Measurements from ENCODE around the gene UNC93A.
"Not testable (repeated sequence)": the region's sequence is repeated elsewhere in the genome, so short reads cannot be mapped to it uniquely, and the experiment has no call there.

The UNC93A gene

GRCh38 chr6:167290786-167291622 lies at the start of gene UNC93A:
Gene UNC93A, plus strand, starts transcription at chr6:167291315. Its CDS starts 175 bp downstream, at chr6:167291490.
- no peak for DNase-seq (ENCODE audit: low read depth, low spot score)

- DNase-seq (ENCODE audit: low read depth, low spot score), result not testable (repeated sequence)
These were observed 49.6 kb upstream of the UNC93A start for GRCh38 chr6:167241321-167242134.

DNA sequence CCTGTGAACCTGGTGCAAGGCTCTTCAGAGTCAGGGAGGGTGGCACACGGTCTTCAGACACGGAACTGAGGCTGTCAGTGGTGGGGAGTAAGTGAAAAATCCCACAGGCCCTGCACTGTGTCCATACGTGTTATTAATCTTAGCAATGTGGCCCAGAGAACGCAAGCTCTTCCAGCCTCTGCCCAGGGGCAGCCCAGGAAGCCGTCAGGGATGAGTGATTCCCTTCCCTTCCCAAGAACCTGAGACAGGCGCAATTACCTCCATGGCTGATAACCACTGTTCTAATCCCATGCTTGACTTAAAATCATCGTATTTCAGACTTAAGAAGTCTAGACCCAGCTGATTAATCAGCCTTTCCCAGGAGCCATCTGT lies 49.0 kb upstream of the UNC93A start:
- DNase-seq (ENCODE audit: low read depth, low spot score), result not testable (repeated sequence)

- not testable (repeated sequence) for DNase-seq (ENCODE audit: low read depth, low spot score)
These were observed 48.5 kb upstream of the UNC93A start for GRCh38 chr6:167242511-167243051.

DNA sequence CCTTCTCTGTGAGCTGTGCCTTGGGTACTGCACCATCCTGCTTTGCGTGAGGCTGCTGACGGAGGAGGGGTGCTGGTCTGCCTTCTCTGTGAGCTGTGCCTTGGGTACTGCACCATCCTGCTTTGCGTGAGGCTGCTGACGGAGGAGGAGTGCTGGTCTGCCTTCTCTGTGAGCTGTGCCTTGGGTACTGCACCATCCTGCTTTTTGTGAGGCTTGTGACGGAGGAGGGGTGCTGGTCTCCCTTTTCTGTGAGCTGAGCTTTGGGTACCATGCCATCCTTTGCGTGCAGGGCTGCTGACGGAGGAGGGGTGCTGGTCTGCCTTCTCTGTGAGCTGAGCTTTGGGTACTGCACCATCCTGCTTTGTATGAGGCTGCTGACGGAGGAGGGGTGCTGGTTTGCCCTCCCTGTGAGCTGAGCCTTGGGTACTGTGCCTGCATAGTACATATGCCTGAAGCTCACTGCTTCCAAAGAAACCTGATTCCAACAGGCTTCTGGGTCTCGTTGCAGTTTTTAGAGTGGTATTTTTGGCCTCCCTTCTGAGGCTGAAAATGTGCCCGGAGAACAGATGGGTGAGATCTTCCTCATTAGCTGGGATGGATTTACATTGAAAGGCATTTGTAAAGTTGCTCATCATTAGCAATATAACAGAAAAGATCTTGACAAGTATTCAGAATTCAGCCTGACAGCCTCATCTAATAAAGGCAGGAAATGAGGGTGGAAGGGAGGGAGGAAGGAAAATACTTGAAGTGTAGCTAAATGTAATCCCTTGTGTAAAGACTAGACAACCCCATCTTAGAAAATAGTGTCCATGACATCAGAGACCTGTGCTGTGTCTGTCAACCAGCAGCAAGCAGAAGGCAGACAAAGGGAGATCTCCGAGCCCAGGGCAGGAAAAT lies 46.8 kb upstream of the UNC93A start:
- no peak for DNase-seq (ENCODE audit: low read depth, low spot score)

DNA sequence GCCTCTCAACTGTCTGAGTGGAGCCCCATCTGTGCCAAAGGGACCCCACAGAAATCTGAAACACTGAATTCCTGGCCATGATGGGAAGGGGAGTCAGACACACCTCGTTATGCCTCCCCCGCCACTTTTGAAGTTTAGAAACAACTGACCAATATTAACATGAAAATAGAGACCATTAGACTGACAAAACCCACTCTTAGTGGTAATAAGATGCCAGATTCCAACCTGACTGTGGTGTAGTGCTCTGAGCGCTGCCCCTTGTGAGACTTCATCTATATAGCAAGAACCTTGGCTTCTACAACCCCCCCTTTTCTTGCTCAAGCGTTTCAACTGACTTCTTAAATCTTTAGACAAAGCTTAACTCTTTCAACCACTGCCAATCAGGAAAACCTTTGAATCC lies 46.1 kb upstream of the UNC93A start:
- no peak for DNase-seq (ENCODE audit: low read depth, low spot score)

- no peak for DNase-seq (ENCODE audit: low read depth, low spot score)
These were observed 45.5 kb upstream of the UNC93A start for GRCh38 chr6:167245591-167245990.

- no peak for DNase-seq (ENCODE audit: low read depth, low spot score)
These were observed 43.1 kb upstream of the UNC93A start for GRCh38 chr6:167247814-167248595.

DNA sequence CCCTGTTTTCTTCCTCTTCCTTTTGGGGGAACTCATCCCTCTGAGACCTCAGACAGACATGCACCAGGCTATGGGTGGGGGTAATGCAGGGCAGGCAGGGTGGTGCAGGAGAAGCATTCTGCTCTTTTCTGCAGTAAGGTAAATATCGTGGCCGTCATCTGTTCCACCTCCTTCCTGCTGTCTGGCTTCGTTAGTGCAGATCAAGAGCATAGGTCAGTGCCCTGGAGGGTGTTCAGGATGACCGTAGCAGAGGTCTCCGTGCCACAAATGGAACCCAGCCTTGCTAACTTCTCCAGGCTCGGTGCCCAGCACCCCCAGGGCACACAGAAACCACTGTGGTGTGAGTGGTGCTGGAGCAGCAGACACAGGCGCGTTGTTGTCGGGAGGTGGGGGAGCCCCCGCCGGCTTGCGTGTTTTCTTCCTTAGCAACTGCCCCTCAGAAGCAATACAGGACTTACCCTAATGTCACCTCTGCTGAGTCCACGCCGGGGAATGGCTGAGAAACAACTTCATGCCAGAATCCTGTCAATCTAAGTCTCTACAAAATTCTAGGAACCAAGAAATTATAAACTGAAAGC lies 42.1 kb upstream of the UNC93A start:
- DNase-seq (ENCODE audit: low read depth, low spot score), result not testable (repeated sequence)

GRCh38 chr6:167252271-167252670 lies 38.8 kb upstream of the UNC93A start:
- DNase-seq (ENCODE audit: low read depth, low spot score), result no peak

DNA sequence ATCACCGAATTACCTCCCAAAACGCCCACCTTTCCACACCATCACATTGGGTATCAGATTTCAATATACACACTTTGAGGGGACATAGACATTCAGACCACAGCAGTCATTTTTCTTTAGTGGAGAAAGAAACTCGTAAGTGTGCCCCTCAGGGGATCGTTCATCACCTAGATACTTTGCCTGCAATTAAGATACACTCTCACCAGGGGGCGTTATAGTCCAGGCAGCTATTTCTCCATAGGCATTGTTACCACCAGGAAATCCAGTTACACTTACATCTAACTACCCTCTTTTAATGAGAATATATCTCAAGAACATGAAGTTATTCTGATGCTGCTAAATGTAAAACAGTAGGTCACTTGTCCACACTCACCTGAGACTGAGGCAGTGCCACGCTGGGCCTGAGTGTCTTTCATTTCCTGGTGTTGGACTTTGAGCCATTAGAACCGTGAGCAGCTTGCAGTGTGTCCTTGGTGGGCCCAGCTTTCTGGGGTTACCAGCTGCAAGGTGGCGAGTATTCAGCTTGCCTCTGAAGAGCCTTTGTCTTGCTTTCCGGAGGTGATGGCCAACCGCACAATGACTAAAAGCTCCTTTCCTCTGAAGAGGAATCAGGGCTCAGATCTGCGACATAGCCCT lies 35.1 kb upstream of the UNC93A start:
- no peak for DNase-seq (ENCODE audit: low read depth, low spot score)

- no peak for DNase-seq (ENCODE audit: low read depth, low spot score)
These were observed 32.5 kb upstream of the UNC93A start for GRCh38 chr6:167258646-167259045.

DNA sequence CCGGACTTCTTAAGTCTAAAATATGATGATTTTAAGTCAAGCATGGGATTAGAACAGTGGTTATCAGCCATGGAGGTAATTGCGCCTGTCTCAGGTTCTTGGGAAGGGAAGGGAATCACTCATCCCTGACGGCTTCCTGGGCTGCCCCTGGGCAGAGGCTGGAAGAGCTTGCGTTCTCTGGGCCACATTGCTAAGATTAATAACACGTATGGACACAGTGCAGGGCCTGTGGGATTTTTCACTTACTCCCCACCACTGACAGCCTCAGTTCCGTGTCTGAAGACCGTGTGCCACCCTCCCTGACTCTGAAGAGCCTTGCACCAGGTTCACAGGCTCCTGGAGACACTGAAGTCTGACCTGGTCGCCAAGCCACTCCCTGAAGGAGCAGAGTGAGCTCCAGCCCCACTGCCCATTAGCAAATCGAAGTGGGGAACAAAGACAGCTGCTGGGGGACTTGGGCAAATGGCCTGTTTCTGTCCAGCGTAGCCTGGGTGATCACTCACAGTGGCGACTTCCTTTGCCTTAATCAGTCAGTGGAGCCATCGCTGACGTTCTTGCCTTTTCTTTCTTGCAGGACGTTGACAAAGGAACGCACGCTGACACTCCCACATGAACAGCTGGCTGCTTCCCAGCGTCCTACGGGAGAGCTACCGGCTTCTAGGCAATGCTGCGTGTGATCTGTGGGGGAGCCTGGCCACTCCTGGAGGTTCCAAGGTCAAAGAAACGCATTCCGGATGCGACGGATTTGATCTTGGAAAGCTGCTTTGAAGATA lies 24.9 kb upstream of the UNC93A start:
- DNase-seq (ENCODE audit: low read depth, low spot score), result not testable (repeated sequence)

DNA sequence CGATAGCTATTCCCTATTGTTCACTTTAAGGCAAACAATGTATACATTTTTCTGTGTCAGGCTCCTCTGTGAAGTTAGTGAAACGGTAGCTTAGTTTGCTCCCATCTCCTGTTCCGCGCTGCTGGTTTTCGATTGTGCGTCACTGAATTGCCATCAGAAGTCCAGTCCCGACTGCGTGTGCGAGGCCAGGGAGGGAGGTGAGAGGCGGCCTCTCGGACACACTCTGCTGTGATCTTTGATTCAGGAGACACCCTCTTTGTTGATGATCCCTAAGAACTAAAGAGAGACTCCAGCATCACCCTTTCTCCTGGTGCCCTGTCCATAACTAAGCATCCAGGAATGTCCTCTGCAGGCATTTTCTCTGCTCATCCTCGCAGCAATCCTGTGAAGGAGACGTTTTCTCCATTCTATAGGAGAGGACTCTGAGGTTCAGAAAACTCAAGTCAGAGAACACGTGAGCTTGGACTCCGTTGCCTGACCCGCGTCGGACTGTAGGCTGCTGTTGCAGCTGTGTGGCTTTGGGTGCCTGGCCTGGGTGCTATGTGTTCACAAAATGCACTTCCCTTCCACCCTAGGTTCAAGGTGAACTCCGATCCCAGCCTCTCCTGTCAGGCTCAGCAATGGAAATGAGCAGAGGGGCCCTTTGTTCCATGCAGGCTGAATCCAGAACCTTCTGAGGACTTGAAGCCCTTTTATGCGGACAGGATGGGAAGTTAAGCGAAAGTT lies 24.1 kb upstream of the UNC93A start:
- DNase-seq (ENCODE audit: low read depth, low spot score), result no peak

DNA sequence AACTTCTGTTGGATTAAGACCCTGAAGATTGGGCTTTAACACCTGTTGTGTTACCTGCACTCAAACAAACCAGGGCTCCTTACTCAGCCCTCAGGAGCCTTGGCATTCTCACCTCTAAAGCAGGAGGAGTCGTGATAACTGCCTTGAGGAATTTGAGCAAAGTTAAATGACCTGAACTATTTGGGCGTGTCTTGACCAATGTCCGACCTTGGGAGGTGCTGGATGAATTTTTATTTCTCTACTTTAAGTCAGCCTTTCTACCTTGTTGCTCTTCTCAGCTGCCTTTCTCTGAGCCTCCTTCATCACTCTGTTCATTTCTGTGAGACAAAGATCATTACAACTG lies 23.6 kb upstream of the UNC93A start:
- not testable (repeated sequence) for DNase-seq (ENCODE audit: low read depth, low spot score)

- DNase-seq (ENCODE audit: low read depth, low spot score), result no peak
These were observed 23.2 kb upstream of the UNC93A start for GRCh38 chr6:167267921-167268401.

- no peak for DNase-seq (ENCODE audit: low read depth, low spot score)
These were observed 22.3 kb upstream of the UNC93A start for GRCh38 chr6:167268683-167269280.
